T1000 (cell line): Measurements from ENCODE around the gene GNB1L.

Source experiments
- DNase-seq: peaks from one replicate; lab custom pipeline; 2025; ENCODE audit warnings: mixed read lengths; lab: John Stamatoyannopoulos, UW

GNB1L gene

DNA sequence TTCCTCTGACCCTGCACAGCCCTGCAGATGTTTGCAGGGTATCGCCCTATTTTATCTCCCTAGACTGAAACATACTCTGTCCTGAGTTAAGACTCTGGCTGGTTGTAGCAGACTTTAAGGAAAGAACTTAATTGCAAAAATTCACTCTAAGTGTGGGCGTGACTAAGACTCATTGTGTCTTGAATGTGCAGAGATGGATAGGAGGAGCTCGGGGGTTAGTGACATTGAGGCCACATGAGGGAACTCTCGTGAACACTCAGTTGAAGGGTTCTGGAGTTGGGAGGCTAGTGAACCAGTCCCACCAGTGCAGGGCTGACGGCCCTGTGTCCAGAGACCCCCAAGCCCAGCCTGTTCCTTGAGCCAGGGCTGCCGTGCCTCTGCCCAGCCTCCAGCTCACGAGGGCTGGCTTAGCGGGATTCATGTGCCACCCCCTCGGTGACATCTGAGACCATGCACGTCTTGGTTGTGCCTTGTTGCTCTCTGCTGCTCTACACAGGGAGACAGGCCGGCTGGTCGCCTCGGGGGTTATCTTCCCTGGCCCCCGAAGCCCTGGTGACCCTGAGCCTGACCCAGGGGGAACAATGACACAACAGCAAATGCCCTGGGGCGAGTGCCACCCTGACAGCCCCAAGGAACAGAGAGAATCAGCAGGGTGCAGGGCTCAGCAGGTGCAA, 105.5 kb downstream of the GNB1L start:
- DNase-seq = no peak

GRCh38 chr22:19748139-19748538, 106.5 kb downstream of the GNB1L start:
- no peak for DNase-seq

- no peak for DNase-seq
Measured at GRCh38 chr22:19747551-19747950, 107.1 kb downstream of the GNB1L start.

GRCh38 chr22:19746726-19747125, 107.9 kb downstream of the GNB1L start:
- no peak for DNase-seq

DNA sequence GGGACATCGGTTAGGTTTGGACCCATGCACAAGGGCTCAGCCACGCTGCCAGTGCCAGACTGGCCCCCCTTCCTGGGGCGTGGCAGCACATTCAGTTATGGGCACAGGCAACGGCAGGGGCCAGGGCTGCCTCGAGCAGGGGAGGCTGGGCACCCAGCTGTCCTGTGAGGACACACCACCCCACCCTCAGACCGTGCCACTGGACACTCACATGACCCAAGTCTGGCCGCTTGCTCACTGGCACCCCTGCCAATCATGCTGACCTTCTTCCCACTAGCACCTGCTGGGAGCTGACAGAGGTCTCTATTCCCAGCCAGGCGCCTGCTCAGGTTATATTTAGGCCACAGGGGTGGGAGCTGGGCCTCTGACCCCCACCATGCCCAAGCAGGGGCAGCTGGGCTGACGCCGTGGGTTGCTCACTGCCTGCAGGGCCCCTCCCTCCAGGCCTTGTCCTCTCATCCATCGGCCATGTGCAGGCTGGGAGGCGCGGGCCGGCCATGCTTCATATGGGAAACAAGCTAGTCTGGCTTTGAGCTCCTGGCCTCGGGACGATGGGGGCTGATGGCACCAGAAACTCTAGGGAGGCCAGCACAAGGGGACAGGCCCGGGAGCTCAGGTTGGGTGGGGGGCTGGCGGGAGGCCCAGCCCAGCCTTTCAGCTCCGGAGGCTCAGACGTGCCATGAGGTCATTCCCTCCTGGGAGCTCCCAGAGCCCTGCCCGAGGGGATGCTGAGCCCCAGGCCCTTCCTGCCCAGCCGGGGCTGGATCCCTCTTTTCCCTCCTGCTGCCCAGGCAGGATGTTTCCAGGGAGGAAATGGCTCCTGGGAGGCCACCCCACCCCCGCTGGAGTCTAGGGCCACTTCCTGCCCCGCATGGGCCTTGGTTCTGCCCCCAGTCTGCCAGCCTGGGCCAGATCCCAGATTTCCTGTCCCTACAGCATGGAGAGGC, 109.2 kb downstream of the GNB1L start:
- DNase-seq = no peak

GRCh38 chr22:19744350-19745006, 110.2 kb downstream of the GNB1L start:
- no peak for DNase-seq

DNA sequence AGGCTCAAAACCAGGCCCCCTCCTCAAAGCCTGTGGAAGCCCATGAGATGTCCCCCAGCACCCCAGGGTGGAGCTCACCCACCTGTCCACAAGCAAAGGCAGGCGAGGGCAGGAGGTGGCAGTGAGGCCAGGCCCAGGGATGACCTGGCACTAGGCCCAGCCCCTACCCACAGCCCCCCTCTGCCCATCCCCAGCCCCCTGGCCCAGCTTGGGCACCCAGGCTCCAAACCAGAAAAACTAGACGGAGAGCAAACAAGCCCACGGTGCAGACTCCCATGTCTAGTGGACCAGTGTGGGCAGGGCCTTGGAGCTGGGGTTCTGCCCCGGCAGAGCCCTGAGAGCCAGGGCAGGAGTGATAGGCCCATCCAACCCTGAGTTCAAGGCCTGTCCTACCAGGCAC, 111.0 kb downstream of the GNB1L start:
- DNase-seq = no peak

DNA sequence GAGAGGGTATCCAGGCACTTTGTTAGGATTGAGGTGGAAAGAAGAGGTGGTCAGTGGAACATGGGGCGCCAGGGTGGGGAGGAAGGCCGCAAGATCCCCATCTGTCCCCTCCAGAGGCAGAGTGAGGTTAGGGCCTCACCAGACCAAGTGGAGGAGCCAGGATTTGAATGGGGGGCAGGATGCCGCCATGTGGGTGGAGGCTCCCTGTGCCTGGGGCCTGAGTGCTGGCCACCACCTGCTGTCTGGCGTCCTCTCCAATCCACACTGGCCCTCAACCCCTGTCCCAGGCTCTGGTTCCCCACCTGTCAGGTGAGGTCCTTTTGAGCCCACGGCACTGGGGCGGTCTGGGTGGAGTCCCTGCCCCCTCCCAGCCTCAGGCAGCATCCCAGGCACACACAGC, 111.6 kb downstream of the GNB1L start:
- no peak for DNase-seq

- no peak for DNase-seq
Measured at GRCh38 chr22:19742160-19743066, 112.3 kb downstream of the GNB1L start.

DNA sequence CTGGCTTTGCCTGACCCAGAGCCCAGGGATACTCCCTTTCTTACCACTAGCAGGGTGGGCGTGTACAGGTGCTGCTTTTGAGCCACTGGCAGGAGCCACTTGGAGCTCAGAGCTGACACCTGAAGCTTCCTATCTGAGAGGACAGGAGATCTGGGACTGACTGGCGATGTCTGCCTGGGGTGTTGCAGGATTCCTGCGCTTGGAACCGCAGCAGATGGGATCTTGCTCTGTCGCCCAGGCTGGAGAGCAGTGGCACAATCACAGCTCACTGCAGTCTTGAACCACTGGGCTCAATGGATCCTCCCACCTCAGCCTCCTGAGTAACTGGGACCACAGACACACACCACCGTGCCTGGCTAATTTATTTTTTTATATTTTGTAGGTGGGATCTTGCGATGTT, 113.6 kb downstream of the GNB1L start:
- DNase-seq = no peak

DNA sequence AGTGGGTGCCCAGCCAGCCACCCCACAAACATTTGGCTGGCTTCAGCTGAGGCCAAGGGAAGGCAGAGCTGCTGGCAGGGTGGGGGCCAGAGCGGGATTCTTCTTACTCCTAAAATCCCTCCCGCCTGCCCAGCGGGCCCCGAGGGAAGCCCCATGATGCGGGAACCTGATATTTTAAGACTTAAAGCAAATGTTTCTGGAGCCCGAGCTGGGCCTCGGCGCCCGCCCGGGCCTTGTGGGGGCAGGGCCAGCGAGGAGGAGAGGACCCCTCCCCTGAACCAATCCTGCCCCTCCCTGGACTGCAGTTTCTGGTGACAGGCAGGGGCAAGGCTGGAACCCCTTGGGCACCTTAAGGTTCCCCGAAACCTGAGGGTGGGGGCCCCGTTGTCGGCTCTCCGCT, 114.1 kb downstream of the GNB1L start:
- no peak for DNase-seq

DNA sequence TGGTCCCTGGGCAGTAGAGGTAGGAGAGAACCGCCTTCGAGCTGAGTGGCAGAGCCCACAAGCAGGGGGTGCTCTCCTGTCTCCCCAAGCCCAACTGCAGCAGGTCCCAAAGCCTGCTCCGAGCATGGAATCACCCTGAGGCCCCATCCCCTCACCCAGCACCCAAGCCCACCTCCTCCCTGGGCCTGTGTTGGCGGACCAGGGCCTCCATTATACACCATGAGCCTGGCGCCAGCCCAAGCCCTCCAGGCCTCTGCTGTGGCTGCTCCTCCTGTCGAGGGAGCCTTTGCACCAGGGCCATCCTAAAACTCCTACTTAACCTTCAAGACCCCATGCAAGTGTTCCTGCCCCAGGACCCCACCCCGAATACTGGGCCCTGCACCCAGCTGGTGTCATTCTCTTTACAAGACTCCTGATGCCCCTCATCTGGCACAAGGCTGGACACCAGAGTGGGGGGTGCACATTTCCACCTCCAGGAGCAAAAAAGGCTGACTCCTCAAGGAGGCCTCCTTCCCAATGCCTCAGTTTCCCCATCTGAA, 114.7 kb downstream of the GNB1L start:
- no peak for DNase-seq

- DNase-seq = no peak
Measured at GRCh38 chr22:19739448-19739895, 115.2 kb downstream of the GNB1L start.

DNA sequence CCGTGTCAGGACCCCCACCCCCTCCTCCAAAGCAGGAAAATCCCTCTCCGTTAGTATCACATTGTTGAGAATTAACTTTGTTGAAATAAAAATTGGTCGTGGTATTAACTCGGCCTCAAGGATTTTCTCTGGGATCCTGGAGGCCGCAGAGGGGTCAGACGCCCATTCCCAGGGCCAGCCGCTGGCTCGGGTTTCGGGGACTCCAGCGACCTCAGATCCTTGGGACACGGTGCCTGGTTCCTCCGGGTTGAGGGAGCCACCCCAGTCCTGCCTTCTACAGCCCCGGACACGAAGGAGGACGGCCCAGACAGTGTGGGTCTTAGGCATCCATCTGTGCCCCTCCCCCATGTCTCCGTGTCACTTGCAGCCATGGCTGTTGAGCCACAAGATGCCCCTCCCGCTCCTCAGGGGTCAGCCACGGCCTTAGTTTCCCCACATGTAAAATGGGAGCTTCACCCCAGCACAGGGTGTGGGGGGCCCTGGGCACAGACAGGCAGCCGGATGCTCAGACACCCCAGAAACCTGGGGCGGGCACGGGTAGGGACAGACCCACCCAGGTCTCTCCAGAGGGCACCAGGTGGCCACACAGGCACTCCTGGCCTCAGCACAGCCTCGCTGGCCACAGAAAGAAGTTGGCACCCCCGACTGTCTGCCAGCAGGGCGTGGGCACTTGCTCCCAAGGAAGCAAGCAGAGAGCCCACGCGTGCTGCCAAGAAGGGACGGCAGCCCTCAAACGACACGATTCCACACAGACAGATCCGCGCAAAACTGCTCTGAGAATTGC, 115.8 kb downstream of the GNB1L start:
- no peak for DNase-seq

DNA sequence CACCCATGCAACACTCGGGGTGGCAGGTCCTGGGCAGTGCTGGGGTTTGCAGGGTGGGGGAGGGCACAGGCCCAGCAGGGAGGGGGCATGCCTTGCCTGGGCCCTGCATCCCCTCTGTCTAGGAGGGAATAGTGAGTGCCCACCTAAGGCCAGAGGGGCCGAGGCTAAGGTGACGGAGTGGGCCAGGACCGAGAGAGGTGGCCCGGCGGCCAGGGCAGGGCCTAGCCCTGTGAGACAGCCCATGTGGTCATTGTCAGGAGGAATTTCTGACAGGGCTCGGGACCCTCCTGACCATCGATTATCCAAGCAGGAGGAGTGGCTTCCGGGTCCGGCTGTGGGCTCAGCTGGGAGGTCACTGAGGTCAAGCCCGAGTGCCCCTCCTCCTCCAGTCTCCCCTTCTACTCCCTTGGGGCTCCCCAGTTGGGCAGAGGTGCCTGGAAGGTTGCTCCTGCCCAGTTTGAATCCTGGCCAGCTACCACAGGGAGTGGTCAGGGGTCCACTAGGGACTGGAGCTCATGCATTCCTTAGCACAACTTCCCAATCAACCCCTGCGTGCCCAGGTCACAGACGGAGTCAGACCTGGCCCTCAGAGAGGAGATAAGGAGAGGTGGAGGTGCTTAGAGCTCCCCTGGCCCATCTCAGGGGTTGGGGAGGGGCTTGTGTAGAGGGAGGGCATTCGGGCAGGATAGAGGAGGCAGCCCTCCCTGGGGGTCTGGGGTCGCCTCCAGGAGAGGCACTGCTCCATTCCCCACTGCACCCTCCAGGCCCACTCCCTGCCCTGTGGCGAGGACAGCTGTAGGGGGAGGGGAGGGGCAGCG, 116.6 kb downstream of the GNB1L start:
- no peak for DNase-seq

DNA sequence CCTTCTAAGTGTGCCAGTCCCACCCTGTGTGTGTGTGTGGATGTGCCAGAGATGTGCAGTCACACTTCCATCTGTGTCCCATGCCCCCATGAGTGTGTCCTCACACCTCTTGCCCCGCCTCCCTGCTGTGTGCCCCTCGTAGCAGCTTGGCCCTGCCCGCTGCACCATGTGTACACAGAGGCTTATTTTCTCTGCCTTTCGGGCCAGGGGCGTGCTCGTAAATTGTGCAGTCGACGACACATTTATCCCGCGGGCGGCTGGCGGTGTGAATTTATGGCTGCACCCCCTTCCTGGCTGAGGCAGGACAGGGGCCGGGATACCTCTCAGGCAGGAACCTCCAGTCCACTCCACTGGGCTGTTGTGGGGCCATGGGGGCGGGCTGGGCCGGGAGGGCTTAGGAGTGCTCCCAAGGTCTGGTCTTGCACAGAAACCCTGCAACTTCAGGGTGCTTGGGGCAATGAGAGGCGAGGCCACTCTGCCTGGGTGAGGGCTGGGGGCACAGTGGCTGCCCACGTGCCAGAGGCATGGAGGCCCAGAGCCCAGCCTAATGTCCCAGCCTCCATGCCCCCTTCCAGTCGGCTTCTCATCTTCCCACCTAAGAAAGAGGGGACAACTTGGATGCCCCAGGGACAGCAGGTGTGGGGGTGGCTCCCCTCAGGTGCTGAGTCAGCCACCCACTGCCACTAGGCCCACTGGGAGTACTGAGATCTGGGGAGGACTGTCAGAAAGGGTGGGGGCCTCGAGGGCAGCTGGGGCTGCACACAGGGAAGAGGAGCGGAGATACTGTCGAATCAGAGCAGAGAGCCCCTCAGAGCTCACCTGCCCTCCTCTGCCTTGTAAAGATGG, 118.8 kb downstream of the GNB1L start:
- no peak for DNase-seq

- no peak for DNase-seq
Measured at GRCh38 chr22:19734837-19735382, 119.8 kb downstream of the GNB1L start.

DNA sequence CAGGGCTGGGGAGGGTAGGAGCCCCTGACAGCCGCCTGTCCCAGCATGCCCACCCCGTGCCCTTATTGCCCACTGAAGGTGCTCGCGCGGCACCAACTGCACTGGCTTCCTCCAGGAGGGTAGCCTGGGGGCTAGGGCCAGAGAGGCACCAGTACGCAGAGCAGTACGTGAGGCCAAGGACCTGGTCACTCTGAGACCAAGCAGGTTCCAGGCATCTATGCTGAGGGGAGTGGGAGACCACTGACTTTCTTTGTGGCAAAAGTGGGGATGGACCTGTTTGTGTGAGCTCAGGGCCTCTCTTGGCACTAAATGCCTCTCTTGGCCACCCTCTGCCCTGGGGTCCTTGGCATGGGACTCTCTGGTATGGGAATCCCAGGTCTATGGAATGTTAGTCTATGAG, 120.5 kb downstream of the GNB1L start:
- DNase-seq = no peak
